CD14-positive monocyte (primary cell): ENCODE data around the gene ST6GALNAC3. TPM values are rescaled to one million over a fixed set of nuclear protein-coding genes. Genes with fewer than 3 reads are reported as not detected.

ENCODE experiments used
- DNase-seq, 3 donors: peaks; one replicate each; pipeline ENCODE4 v3.0.0-alpha.2; 2011 to 2022
- H2AFZ ChIP-seq: 2 replicates; pipeline ENCODE4 v1.6.0; 2012; ENCODE audit warnings: mild to moderate bottlenecking, low read depth, low read length, inconsistent platforms; ENCODE audit not compliant: insufficient read depth, poor library complexity, severe bottlenecking
- H3K27ac ChIP-seq, 2 donors: 1 replicate in 1 of 2; 2 replicates in 1 of 2; pipeline ENCODE4 v1.5.1; 2012 to 2013; ENCODE audit warnings: low read length in 2 of 2, control low read depth in 1 of 2, inconsistent platforms in 1 of 2, low read depth in 1 of 2, mild to moderate bottlenecking in 1 of 2
- H3K27me3 ChIP-seq, 2 donors: one replicate each; pipeline versions ENCODE4 v1.6.0 to v1.6.1; 2011 to 2013; ENCODE audit warnings: low read length in 2 of 2; ENCODE audit not compliant: control insufficient read depth in 2 of 2, insufficient read depth in 2 of 2
- H3K36me3 ChIP-seq, 2 donors: replicated peaks in 1 of 2; 1 replicate in 1 of 2; 2 replicates in 1 of 2; pipeline versions ENCODE4 v1.5.1 to v1.6.1; 2012 to 2013; ENCODE audit warnings: low read length in 2 of 2, control low read depth in 1 of 2, inconsistent platforms in 1 of 2, mild to moderate bottlenecking in 1 of 2; ENCODE audit not compliant: insufficient read depth in 2 of 2, control insufficient read depth in 1 of 2
- H3K4me1 ChIP-seq, 2 donors: 1 replicate in 1 of 2; 2 replicates in 1 of 2; pipeline versions ENCODE4 v1.5.1 to v1.6.1; 2012 to 2013; ENCODE audit warnings: low read length in 2 of 2, control low read depth in 1 of 2, inconsistent platforms in 1 of 2, mild to moderate bottlenecking in 1 of 2, moderate library complexity in 1 of 2; ENCODE audit not compliant: insufficient read depth in 2 of 2, control insufficient read depth in 1 of 2
- H3K4me2 ChIP-seq: replicated peaks from 2 replicates; pipeline ENCODE3; 2012; ENCODE audit warnings: low read length, moderate library complexity, mild to moderate bottlenecking; ENCODE audit not compliant: poor library complexity, severe bottlenecking; ENCODE audit errors: extremely low read depth
- H3K4me3 ChIP-seq, 3 experiments: fragments of 200-600 bp in 1 of 3; sonication (generic) in 1 of 3; replicated peaks in 1 of 3; 1 replicate in 2 of 3; 2 replicates in 1 of 3; pipeline ENCODE4 v1.5.1; 2011 to 2013; ENCODE audit warnings: low read length in 3 of 3, mild to moderate bottlenecking in 3 of 3, control low read depth in 2 of 3, low read depth in 2 of 3, inconsistent platforms in 1 of 3, moderate library complexity in 1 of 3
- H3K79me2 ChIP-seq: 2 replicates; pipeline ENCODE4 v1.6.0; 2012; ENCODE audit warnings: mild to moderate bottlenecking, control low read depth, inconsistent platforms, low read length, moderate library complexity; ENCODE audit not compliant: insufficient read depth
- H3K9ac ChIP-seq: 2 replicates; pipeline ENCODE4 v1.6.0; 2017; ENCODE audit warnings: low read length, mild to moderate bottlenecking; ENCODE audit not compliant: insufficient read depth, poor library complexity, severe bottlenecking
- H3K9me3 ChIP-seq, 2 donors: replicated peaks in 1 of 2; 1 replicate in 1 of 2; 2 replicates in 1 of 2; pipeline versions ENCODE4 v1.5.1 to v1.6.1; 2012 to 2013; ENCODE audit warnings: low read length in 2 of 2, control low read depth in 1 of 2; ENCODE audit not compliant: control insufficient read depth in 1 of 2, insufficient read depth in 1 of 2
- H4K20me1 ChIP-seq: 2 replicates; pipeline ENCODE4 v1.6.0; 2012; ENCODE audit warnings: mild to moderate bottlenecking, low read length, control low read depth, moderate library complexity; ENCODE audit not compliant: insufficient read depth
- H3K27ac Mint-ChIP-seq, 7 donors: one replicate each; pipeline ENCODE4 v1.8.0; 2020; ENCODE audit warnings: mild to moderate bottlenecking in 7 of 7, mixed read lengths in 7 of 7, moderate library complexity in 6 of 7, inconsistent platforms in 2 of 7
- H3K27me3 Mint-ChIP-seq, 3 donors: one replicate each; pipeline ENCODE4 v1.8.0; 2021 to 2022; ENCODE audit warnings: low read depth in 3 of 3, mild to moderate bottlenecking in 3 of 3, mixed read lengths in 3 of 3, moderate library complexity in 3 of 3, inconsistent platforms in 1 of 3
- H3K36me3 Mint-ChIP-seq, 2 donors: one replicate each; pipeline ENCODE4 v1.8.0; 2020; ENCODE audit warnings: mixed read lengths in 2 of 2, inconsistent platforms in 1 of 2, mild to moderate bottlenecking in 1 of 2
- H3K4me1 Mint-ChIP-seq: one replicate; pipeline ENCODE4 v1.8.0; 2020; ENCODE audit warnings: mild to moderate bottlenecking, mixed read lengths
- H3K4me3 Mint-ChIP-seq, 2 donors: one replicate each; pipeline ENCODE4 v1.8.0; 2020; ENCODE audit warnings: mild to moderate bottlenecking in 2 of 2, mixed read lengths in 2 of 2, moderate library complexity in 1 of 2
- H3K9me3 Mint-ChIP-seq, 7 donors: one replicate each; pipeline ENCODE4 v1.8.0; 2020 to 2022; ENCODE audit warnings: mixed read lengths in 7 of 7, mild to moderate bottlenecking in 6 of 7, moderate library complexity in 6 of 7, inconsistent platforms in 2 of 7
- CTCF ChIP-seq: fragments of 200-600 bp; IDR thresholded peaks from one replicate; pipeline ENCODE4 v1.8.0; 2022; ENCODE audit warnings: antibody characterized with exemption, mild to moderate bottlenecking
- WGBS: methylation state at CpG from one replicate; pipeline ENCODE4 v1.1.5; 2013; ENCODE audit warnings: missing lambda C conversion rate; ENCODE audit not compliant: insufficient coverage; 5-methylcytosine and 5-hydroxymethylcytosine counted together
- intact Hi-C, 2 donors: fragments of 100-400 bp; cut with micrococcal nuclease; formaldehyde crosslinking; loops; one replicate each; pipeline versions ENCODE4 v1.15.0 to v1.15.1; 2023
- polyA plus RNA-seq, 3 donors: library from polyadenylated mRNA; depleted of rRNA in 1 of 3; unstranded in 2 of 3; stranded (reverse) in 1 of 3; fragments of 300-500 nt in 2 of 3; fragments of >200 nt in 1 of 3; fragmentation: Illumina TruSeq in 2 of 3; gene quantifications; 1 replicate in 2 of 3; 2 replicates in 1 of 3; pipeline ENCODE4 v1.2.3, GENCODE V29; 2012 to 2021

The ST6GALNAC3 gene
- polyA plus RNA-seq, 3 donors, result 6.5 to 9.2 (median 7.6) TPM

DNA sequence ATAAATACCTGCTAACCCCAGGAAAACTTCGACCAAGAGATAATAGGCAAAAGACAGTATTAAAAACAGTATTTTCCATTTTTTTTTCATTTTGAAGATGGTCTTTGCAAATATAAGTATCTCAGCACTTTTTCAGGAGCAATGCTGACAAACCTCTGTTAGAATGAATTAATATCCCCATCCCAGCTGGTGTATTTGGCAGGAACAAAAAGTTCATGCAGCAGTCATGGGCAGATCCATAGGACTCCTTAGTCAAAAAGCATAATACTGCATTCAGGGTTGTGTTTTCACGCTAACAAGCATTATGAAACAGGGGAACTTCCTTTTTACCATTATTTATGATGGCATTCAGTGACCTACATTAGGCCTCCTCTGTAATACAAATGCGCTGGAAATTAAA, 344.0 kb downstream of the ST6GALNAC3 start:
- no peak overlapping the region for H3K4me3 Mint-ChIP-seq
- Histone ChIP-seq H3K4me2 (no peak overlapping the region), H3K4me3 (no peak overlapping the region), H3K4me1 (no peaks in the 10 kb centered on the region), H3K27ac (no peak overlapping the region), H3K9ac (no peak overlapping the region), H3K79me2 (no peaks in the 10 kb centered on the region), H3K36me3 (no peaks in the 10 kb centered on the region), H3K27me3 (no peaks in the 10 kb centered on the region), H2AFZ (no peak overlapping the region), H3K9me3 (no peaks in the 10 kb centered on the region), H4K20me1 (no peaks in the 10 kb centered on the region)
- WGBS, result no CpG with 5 or more reads among the region's 3 CpGs
- no peaks in the 10 kb centered on the region for H3K27me3 Mint-ChIP-seq
- no peaks in the 10 kb centered on the region for H3K36me3 Mint-ChIP-seq
- intact Hi-C loops, result no loop called here
- no peaks in the 10 kb centered on the region for H3K4me1 Mint-ChIP-seq
- TF ChIP-seq CTCF, result no peak
- no peak for DNase-seq
- H3K27ac Mint-ChIP-seq, result no peak overlapping the region
- peaks cover 0 to 2% (median 0%) of the 10 kb centered on the region in 7 donors for H3K9me3 Mint-ChIP-seq

DNA sequence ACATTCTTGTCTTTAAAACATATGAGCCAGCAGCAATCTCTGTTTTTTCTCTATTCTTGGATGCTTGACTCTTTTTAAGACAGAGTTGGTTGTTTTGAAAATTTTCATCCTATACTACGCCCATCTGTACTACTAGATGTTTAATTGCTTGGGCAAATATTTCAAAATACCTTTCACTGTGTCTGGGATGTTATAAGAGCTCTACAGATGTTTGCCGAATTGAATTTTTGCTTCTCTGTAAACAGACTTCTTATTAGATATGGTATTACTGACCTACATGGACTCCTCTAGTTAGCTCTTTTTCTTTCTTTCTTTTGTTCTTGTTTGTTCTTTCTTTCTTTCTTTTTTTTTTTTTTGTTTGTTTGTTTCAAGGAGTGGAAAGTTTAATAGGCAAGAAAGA, 345.1 kb downstream of the ST6GALNAC3 start:
- Mint-ChIP-seq H3K36me3 (no peaks in the 10 kb centered on the region), H3K9me3 (peaks cover 0 to 2% (median 0%) of the 10 kb centered on the region in 7 donors), H3K4me1 (no peaks in the 10 kb centered on the region), H3K27ac (no peak overlapping the region), H3K27me3 (no peaks in the 10 kb centered on the region), H3K4me3 (no peak overlapping the region)
- Histone ChIP-seq H3K36me3 (no peaks in the 10 kb centered on the region), H3K27ac (no peak overlapping the region), H3K4me1 (no peaks in the 10 kb centered on the region), H3K9me3 (no peaks in the 10 kb centered on the region), H3K4me2 (no peak overlapping the region), H4K20me1 (no peaks in the 10 kb centered on the region), H3K79me2 (no peaks in the 10 kb centered on the region), H2AFZ (no peak overlapping the region), H3K27me3 (no peaks in the 10 kb centered on the region), H3K9ac (no peak overlapping the region), H3K4me3 (no peak overlapping the region)
- TF ChIP-seq CTCF, result no peak
- intact Hi-C loops, result no loop called here
- no peak for DNase-seq
- no CpG with 5 or more reads among the region's 2 CpGs for WGBS
